Measurements from ENCODE around the gene OR11G2.
"Not testable (repeated sequence)": the region's sequence is repeated elsewhere in the genome, so short reads cannot be mapped to it uniquely, and the experiment has no call there.

OR11G2 gene, protein sequence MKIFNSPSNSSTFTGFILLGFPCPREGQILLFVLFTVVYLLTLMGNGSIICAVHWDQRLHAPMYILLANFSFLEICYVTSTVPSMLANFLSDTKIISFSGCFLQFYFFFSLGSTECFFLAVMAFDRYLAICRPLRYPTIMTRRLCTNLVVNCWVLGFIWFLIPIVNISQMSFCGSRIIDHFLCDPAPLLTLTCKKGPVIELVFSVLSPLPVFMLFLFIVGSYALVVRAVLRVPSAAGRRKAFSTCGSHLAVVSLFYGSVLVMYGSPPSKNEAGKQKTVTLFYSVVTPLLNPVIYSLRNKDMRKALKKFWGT

DNA sequence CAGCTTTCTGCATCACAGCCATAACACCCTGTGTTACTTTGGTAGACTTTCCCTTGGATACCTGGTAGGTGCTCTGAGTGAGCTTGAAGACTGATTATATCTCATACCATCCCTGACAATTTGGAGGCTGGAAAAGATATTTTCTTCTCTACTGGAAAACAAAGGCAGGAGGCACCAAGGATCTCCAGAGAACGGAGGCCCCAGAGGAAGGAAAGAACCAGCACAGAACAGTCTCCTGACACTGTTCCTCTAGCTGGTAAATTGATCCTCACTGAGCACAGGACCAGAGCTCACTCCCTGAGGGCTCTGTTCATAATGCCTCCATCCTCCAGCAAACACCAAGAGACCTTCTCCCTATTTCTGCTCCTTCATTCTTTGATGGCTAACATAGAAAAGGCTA is at the start of gene OR11G2:
OR11G2 (plus strand) TSS at position 301 of the 400 bp plus-strand sequence. CDS start 6,542 bp downstream, outside the sequence.
- DNase-seq, result no peak

DNA sequence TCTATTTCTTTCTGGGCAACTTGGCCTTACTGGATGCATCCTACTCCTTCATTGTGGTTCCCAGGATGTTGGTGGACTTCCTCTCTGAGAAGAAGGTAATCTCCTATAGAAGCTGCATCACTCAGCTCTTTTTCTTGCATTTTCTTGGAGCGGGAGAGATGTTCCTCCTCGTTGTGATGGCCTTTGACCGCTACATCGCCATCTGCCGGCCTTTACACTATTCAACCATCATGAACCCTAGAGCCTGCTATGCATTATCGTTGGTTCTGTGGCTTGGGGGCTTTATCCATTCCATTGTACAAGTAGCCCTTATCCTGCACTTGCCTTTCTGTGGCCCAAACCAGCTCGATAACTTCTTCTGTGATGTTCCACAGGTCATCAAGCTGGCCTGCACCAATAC is 46.8 kb upstream of the OR11G2 start:
- no peak for DNase-seq

DNA sequence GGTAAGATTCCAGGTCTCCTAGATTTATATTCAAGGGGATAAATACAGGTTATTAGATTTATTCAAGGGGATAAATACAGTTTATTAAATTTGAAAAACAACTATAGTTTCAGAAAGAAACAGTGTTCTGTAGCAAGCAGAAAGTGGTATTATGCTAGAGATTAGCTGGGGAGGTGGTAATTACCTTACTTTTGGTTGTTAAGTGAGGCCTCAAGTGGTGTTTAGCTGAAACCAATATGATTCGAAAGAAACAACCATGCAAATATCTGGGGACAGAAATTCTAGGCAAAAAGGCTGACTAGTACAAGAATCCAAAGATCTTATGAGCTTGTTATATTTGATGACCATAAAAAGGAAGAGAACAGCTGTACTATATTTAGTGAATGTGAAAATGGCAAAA is 45.9 kb upstream of the OR11G2 start:
- no peak for DNase-seq

DNA sequence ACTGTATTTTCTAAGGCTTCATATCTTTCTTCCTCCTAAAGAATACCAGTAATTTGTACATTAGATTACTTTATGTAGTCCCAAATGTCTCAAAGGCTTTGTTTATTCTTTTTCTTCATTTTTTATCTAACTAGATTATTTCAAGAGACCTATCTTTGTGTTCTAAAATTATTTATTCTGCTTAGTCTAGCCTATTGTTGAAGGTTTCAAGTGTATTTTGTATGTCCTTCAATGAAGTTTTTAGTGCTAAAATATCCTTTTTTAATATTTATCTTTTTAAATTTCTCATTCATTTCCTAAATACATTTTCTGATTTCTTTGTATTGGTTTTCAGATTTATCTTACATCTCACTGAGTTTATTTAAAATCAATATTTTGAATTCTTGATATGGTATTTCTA is 26.2 kb upstream of the OR11G2 start:
- no peak for DNase-seq

DNA sequence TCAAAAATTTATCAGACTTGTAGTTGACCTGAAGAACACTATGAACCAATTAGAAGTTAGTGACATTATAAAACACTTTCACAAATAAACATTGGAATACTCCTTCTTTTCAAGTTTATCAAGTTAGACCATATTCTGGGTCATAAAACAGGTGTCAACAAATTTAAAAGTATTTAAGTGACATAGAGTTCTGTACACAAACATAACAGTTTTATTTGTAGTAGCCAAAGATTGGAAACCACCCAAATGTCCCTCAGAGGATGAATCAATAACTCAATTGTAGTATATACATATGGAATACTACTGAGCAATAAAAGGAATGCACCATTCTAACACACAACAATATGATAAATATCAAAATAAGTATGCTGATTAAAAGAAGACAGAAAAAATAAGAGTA is 23.6 kb upstream of the OR11G2 start:
- no peak for DNase-seq

DNA sequence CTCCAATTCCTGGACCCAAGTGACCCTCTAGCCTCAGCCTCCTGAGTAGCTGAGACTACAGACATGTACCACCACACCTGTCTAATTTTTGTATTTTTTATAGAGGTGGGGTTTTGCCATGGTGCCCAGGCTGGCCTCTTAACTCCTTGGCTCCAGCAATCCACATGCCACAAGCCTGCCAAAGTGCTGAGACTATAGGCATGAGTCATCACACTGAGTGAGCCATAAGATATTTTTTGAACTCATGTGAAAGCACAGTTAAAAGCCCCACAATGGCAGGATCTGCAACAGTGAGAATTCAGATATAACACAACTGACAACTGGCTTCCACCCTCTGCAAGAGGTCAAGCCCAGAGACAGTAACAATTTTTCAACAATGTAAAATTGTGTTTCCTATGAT is 20.8 kb upstream of the OR11G2 start:
- not testable (repeated sequence) for DNase-seq

DNA sequence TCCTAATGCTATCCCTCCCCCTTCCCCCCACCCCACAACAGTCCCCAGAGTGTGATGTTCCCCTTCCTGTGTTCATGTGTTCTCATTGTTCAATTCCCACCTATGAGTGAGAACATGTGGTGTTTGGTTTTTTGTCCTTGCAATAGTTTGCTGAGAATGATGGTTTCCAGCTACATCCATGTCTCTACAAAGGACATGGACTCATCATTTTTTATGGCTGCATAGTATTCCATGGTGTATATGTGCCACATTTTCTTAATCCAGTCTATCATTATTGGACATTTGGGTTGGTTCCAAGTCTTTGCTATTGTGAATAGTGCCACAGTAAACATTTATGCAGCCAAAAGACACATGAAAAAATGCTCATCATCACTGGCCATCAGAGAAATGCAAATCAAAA is 16.5 kb upstream of the OR11G2 start:
- not testable (repeated sequence) for DNase-seq

DNA sequence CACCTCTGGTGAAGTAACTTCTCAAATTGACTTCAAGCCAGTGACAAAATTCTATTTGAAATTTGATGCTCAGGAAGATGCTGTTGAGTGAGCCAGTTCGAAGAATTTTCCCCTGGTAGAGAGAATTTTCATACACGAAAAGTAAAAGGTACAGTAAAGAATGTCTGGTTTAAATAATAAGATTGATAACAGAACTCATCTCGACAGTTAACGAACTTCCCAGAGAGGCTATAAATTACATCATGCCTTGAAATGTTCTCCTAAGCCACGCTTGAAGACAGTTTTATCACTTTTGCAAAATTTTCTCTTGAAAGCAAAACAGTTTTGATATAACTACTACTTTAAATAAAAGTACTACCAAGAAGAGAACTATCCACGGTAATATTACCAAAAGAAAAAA is 14.4 kb upstream of the OR11G2 start:
- DNase-seq, result no peak

DNA sequence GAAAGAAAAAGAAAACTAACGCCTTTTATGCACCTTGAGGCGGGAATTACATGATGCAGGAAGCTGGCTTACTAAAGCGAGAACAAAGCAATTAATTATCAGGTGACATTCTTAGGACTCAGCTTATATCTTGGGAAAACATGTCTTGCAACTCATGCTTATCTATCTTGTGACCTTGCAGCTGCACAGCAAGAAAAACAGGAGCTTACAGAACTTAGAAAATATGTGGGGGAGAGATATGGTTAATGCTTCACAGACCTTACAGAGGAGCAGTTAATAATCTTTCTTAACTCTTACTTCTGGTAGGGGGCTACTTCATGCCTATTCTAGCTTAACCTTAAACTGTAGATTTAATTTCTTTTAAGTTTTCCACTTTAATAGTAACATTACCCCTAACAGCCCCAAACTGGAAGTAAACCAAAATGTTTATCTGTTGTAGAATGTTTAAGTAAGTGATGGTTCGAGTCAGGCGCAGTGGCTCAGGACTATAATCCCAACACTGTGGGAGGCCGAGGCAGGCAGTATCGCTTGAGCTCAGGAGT is 13.2 kb upstream of the OR11G2 start:
- no peak for DNase-seq

DNA sequence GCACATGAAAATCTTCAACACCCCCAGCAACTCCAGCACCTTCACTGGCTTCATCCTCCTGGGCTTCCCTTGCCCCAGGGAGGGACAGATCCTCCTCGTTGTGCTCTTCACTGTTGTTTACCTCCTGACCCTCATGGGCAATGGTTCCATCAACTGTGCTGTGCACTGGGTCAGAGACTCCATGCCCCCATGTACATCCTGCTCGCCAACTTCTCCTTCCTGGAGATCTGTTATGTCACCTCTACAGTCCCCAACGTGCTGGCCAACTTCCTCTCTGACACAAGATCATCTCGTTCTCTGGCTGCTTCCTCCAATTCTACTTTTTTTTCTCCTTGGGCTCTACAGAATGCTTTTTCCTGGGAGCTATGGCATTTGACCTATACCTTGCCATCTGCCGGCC is 11.5 kb upstream of the OR11G2 start:
- DNase-seq, result no peak

DNA sequence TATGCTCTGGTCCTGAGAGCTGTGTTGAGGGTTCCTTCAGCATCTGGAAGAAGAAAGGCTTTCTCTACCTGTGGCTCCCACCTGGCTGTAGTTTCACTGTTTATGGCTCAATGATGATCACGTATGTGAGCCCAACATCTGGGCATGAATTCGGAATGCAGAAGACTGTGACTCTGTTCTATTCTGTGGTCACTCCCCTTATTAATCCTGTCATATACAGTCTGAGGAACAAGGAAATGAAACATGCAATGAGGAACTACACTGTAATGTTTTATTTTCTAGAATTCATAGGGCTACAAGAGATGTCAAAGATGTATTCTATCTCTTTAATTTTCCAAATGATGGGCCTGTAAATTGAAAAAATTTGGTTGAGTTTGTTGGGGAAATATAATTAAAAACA is 10.8 kb upstream of the OR11G2 start:
- DNase-seq, result no peak

DNA sequence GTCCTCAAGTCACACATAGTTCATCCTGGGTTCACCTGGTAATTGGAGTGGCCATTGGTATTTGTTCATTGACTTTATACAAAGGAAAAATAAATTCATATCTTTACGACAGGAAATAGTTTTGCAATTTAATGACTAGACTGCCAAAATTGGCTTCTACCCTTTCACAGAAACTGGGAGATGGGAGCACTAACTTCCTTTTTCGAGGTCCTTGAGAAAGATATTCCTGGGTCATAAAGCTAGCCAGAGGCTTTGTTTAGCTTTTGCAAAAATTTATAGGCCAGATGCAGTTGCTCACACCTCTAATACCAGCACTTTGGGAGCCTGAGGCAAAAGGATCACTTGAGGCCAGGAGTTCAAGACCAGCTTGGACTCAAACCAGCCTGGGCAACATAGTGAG is 10.2 kb upstream of the OR11G2 start:
- no peak for DNase-seq

DNA sequence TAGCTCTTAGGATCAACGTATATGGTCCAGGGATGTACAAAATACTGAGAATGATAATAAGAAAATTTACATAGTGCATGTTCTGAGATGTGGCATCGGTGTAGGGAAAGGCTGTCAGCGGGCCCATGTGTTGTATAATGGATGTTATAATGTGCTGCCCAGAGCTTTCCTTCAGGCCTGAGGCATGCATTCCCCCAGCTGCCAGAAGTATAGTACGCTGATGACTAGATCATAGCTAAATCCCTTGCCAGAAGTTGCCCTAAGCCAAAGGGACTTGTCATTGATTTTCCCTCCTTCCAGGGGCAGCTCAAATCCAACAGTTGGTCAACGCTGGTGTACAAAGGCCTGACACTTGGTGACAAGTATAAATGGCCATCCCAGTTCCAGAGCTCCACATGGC is 6.5 kb upstream of the OR11G2 start:
- DNase-seq, result no peak

DNA sequence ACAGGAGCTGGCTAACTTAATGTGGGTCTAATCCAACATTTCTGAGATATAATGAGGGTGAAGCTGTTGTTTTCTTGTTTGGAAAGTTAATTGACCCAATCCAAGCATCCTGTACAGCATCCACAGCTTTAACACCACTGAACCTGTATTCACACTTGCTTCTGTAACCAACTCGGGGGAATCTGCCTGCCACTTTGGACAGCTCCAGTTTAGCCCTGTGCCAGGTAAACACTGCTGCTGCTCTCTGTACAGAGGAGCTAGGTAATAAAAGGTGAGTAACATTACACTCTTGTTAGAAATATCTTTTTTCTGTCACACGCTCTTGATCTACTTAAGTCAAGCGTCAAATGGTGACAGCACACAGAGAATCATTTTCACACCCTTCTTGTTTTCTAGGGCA is 700 bp downstream of the OR11G2 start:
- no peak for DNase-seq

DNA sequence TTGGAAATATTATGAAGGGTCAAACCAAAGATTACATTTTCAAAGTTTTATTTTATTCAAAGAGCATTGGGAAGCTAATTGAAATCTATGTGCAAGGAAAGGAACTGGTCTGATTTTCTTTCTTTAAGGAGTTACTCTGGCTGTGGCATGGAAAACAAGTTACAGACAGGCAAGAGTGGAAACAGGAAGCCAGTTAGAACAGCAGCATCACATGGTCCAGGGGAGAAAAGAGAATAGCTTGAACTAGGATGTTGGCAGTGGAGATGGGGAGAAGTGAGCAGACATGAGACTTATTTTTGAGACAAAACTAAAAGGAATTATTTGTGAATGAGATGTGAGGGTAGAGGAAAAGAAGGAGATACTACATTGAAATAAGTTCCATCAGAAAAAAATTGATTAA is 3.4 kb downstream of the OR11G2 start:
- no peak for DNase-seq

DNA sequence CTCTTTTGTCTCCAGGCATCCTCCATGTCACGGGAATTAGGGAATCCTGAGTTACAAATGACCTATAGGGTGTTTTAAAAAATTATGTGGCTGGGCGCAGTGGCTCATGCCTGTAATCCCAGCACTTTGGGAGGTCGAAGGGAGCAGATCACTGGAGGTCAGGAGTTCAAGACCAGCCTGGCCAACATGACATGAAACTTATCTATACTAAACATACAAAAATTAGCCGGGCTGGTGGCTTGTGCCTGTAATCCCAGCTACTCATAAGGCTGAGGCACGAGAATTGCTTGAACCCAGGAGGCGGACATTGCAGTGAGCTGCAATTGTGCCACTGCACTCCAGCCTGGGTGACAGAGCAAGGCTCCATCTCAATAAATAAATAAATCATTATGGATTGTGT is 4.5 kb downstream of the OR11G2 start:
- DNase-seq, result not testable (repeated sequence)

DNA sequence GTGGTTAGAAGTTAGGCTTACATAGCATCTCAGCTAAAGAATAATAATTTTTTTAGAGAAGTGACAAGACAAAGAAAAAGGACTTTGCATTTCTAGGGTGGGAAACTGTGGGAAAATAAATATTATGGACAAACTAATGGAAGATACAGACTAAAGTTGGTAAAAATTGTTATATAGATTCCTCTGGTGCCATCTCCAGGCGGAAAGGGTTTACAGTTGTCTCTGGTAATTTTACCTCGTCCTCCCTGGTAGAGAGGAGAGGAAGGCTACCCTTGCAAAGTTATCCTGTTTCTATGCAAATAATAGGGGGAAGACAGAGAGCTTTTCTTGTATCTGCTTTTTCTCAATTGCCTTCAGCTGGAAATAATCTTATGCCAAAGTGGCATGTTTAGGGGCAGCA is 5.2 kb downstream of the OR11G2 start:
- DNase-seq, result no peak

DNA sequence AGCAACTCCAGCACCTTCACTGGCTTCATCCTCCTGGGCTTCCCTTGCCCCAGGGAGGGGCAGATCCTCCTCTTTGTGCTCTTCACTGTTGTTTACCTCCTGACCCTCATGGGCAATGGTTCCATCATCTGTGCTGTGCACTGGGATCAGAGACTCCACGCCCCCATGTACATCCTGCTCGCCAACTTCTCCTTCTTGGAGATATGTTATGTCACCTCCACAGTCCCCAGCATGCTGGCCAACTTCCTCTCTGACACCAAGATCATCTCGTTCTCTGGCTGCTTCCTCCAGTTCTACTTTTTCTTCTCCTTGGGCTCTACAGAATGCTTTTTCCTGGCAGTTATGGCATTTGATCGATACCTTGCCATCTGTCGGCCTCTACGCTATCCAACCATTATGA is 6.8 kb downstream of the OR11G2 start:
- DNase-seq, result no peak

DNA sequence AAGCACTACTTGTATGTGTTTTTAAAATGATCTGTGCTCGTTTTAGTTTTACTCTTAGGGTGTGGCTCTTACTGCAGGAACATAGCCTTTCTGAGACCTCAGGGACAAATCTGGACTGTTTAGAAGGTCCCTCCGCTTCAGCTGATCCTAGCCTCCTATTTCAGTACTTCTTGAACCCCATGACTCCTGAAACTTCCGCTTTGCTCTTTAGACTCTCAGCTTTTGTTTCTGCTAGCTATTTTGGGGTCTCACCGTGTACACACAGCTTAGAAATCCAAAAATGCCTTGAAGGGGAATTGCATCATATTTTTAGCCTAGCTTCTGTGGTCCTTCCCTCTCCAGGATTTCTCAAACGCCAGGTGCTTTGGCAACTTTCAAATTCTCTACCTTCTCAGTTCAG is 8.3 kb downstream of the OR11G2 start:
- DNase-seq, result no peak

DNA sequence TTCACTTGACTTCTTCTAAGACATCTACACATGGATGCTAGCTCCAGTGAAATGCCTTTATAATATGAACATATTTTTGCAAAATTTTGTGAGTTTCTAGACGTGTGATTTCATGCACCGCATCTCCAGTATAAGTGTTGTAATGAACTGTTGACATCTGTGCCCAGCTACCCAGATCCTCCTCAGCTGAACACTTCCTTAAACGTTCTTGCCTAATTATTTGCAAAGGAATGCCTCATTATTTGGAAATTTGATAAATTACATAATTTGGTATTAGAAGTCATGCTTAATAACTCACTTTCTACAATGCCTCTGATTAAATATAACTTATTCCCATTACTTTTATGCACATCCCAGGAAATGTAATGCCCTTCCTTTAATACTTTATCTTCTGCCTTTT is 14.0 kb downstream of the OR11G2 start:
- no peak for DNase-seq

DNA sequence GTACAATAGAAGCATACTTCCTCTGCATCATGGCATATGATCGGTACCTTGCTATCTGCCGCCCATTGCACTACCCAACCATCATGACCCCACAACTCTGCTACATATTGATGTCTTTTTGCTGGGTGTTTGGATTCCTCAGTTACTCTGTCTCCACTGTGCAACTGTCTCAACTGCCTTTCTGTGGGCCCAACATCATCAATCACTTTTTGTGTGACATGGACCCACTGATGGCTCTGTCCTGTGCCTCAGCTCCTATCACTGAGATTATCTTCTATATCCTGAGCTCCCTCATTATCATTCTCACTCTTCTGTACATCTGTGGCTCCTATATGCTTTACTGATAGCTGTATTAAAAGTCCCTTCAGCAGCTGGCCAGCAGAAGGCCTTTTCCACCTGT is 18.9 kb downstream of the OR11G2 start:
- DNase-seq, result no peak

DNA sequence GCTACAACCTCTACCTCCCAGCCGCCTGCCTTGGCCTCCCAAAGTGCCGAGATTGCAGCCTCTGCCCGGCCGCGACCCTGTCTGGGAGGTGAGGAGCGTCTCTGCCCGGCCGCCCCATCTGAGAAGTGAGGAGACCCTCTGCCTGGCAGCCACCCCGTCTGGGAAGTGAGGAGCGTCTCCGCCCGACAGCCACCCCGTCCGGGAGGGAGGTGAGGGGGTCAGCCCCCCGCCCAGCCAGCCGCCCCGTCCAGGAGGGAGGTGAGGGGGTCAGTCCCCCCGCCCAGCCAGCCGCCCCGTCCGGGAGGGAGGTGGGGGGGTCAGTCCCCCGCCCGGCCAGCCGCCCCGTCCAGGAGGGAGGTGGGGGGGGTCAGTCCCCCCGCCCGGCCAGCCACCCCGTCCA is 21.7 kb downstream of the OR11G2 start:
- not testable (repeated sequence) for DNase-seq

DNA sequence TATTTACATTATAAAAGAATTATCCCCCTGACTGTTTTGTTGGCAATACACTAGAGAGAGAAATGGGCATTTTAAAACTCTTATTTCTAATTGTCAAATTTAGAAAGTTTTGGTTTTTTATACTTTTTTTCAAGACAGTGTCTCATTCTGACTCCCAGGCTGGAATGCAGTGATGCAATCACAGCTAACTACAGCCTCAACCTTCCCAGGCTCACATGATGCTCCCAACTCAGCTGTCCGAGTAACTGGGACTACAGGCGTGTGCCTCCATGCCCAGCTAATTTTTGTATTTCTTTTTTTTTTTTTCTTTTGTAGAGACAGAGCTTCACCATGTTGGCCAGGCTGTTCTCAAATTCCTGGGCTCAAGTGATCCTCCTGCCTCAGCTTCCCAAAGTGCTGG is 24.5 kb downstream of the OR11G2 start:
- DNase-seq, result no peak

DNA sequence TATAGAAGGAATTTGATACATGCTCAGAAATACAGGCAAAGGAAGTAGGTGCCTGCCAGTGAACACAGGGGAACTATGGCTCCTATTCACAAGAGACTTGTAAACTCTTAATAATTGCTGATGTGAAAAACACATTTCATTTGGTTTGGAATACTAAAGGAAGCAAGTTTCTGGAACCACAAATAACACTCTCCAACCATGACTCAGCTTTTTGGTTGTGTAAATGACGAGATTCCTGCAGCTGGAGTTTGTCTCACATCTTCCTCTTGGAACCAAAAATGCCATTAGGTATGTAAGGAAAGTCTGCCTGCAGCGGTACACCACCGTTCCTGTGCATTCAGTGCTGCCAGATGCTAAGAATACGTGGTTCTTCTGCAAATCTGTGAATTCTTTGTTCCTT is 28.3 kb downstream of the OR11G2 start:
- no peak for DNase-seq

DNA sequence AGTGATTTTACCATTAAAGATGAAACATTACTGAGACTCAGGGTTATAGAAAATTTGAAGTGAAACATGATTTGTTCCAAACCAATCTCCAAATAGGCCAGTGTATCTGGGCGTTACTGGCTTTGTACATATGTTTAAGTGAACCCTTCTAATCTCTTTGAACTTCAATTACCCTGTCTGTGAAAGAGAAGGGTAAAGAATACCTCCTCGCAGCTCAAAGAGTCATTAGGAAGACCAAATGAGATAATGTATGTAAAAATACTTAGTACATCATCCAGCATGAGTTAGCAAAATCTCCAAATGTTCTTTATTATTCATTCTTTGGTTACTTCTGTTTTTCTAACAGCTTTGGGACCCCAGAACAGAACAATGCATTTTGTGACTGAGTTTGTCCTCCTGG is 32.7 kb downstream of the OR11G2 start, which contains the start of gene OR11H6:
OR11H6 (plus strand) TSS at position 301 of the 400 bp plus-strand sequence; CDS start at position 301, 0 bp downstream.
- no peak for DNase-seq

Measured in activated CD4-positive, alpha-beta T cell treated with anti-CD3 and anti-CD28 coated beads, Interleukin-2, amount 50 U/mL, for 48 hours (primary cell).